G401 (cell line): ENCODE results near the gene MLLT6. TPM values are rescaled to one million over a fixed set of nuclear protein-coding genes. Genes with fewer than 3 reads are reported as not detected.

Experiments used
- DNase-seq: peaks from one replicate; pipeline ENCODE4 v3.0.0-alpha.2; 2015; ENCODE audit warnings: low spot score
- in situ Hi-C: cut with HindIII; loops from 2 replicates; pipeline ENCODE4 v1.10.0; 2016; ENCODE audit warnings: low sequenced_read_pairs, mixed read lengths
- total RNA-seq: library from RNA; depleted of rRNA; stranded (reverse); fragments of >200 nt; shearing (Covaris generic); gene quantifications from 2 replicates; pipeline ENCODE4 v1.2.3, GENCODE V29; 2014

The MLLT6 gene
- total RNA-seq, 1 experiment from 2014 or later: 30.6 TPM

GRCh38 chr17:38733982-38734973 lies 29.2 kb downstream of the MLLT6 start:
- in situ Hi-C loops: no loop called here
- DNase-seq: peak; percentile 50

DNA sequence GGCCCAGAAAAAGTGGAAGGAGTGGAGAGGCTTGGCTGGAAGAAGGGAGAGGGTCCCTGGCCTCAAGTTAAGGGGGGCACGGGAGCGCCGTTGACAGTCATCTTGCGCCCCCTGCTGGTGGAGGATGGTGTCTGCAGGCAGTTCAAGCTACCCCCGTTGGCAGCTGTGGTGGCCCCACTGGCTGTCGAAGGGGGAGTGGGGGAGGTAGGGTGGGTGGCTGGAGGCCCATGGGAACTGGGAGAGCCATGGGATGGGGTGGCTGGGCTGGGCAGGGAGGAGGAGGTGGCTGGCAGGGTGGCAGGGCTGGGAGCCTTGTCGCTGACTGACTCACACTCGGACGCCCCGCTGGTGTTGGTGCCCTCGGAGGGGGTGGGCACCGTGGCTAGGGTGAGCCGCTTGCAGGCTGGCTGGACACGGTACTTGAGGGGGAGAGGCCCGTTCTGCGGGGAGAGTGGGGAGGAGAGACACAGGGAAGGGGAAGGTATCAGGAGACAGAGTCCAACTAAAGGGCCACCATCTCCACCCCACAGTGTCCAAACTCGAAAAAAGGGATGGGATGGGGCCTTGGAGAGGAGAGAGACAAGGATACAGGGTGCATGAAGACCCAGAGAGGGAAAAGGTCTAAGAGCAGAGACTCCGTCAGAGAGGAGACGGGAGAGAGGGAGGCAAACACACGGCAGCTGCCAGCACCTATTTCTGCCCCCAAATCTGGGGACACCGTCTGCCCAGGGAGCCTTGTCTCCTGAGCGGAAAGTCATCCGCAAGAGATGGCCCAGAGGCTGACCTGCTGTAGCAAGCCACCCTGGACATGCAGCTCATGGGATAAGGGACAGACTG lies 30.3 kb downstream of the MLLT6 start:
- in situ Hi-C loops: no loop called here
- DNase-seq: peak; percentile 51

- in situ Hi-C loops: no loop called here
- DNase-seq: no peak
Measured at GRCh38 chr17:38738007-38738662, 33.1 kb downstream of the MLLT6 start.

DNA sequence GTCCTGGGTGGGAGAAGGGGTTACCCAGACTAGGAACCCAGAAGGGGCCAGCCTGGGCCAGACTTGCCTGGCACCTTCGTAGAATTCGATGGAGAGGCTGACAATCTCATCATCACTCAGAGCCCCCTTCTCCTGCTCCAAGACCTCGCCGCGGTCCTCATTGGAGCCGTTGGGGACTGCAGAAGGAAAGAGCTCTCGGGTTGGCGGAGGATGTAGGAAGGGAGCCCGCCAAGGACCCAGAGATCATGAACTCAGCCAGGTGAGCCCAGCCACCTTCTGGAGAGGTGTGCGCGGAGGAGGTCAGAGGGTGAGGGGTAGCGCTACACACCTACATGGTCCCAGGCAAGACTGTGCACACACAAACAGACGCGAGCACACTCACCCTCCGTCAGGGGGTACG lies 33.6 kb downstream of the MLLT6 start:
- DNase-seq: peak; percentile 0
- in situ Hi-C loops: no loop called here

- no peak for DNase-seq
- in situ Hi-C loops: no loop called here
Measured at GRCh38 chr17:38739305-38739704, 34.2 kb downstream of the MLLT6 start.

- in situ Hi-C loops: no loop called here
- DNase-seq: no peak
Measured at GRCh38 chr17:38740044-38740443, 35.0 kb downstream of the MLLT6 start.

GRCh38 chr17:38740806-38741205 lies 35.7 kb downstream of the MLLT6 start:
- DNase-seq: peak; percentile 0
- in situ Hi-C loops: no loop called here

DNA sequence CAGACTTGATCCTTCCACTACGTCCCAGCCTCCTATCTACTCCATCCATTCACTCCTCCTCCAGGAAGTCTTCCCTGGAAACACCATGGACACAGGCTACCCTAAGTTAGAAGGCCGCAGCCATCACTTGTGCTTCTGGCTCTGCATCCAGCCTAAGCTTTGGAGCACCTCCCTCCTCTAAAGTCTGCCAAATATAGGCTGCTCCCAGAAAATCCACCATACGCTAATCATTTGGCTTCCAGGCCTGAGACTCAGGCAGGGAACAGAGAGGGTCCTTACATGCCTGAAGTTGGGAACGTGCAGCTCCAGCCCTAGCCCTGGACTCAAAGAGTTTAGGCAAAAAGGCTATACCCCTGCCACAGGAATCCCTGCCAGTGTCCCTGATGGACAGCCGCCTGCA lies 36.4 kb downstream of the MLLT6 start:
- DNase-seq: no peak
- in situ Hi-C loops: no loop called here

GRCh38 chr17:38741921-38742410 lies 36.9 kb downstream of the MLLT6 start:
- in situ Hi-C loops: no loop called here
- peak; percentile 66 for DNase-seq

DNA sequence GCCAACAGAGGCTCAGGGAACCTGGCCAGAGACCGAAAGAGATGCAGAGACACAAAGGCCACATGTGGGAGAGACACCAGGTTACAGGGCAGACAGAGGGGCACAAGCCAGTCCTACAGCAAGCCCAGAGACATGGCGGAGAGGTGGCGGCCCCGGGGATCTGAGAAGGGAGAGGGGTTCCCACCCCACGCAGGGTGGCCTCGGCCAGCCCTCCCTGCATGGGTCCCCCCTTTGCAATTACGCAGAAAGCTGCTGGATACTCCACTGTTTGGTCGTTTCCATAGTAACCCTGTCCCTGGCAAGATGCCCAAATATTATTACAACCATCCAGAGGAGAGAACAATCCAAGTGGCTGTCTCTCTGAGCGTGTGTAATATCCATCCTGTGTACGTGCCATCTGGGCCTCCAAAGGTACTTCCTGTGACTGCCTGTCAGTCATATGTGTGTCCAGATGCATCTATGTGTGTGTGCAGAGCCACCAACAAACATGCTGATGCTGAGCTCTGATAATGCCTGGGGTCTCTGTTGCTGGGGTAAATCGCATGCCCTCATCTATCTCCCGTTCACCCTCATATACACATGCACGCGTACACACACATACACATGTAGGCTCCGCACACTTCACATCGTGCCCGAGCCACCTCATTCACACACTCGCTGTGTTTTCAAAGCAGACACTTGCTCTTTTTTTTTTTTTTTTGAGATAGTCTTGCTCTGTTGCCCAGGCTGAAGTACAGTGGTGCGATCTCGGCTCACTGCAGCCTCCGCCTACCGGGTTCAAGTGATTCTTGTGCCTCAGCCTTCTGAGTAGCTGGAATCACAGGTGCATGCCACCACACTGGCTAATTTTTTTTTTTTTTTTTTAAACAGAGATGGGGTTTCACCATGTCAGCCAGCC lies 37.6 kb downstream of the MLLT6 start:
- DNase-seq: peak; percentile 89
- in situ Hi-C loops: no loop called here

DNA sequence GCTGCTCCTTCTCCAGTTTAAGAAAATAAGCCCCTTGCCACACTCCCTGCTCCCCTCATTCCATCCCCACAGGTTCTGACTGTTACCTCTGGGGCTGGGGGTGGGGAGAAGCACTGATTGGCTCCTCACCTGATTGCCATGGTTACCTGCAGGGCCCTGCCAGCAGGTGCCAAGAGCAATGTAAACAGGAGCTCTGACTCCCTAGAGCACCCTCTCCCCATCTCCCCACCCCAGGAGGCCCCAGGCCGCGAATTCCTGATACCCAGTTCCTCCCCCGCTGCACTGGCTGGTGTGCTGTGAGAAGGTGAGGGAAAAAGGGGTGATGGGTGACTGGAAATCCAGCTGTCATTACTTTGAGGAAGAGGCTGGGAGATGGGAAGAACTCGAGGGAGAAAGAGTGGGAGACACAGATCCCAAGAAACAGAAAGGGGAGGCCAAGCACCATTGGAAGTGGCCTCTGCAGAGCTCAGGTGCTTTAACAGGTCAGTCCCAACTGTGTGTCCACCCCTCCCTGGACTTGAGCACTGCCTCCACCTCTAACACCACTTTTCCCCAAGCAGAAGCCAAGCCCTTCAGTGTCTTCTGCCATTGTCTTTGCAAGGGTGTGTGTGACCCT lies 38.6 kb downstream of the MLLT6 start:
- in situ Hi-C loops: no loop called here
- peak; percentile 22 for DNase-seq

DNA sequence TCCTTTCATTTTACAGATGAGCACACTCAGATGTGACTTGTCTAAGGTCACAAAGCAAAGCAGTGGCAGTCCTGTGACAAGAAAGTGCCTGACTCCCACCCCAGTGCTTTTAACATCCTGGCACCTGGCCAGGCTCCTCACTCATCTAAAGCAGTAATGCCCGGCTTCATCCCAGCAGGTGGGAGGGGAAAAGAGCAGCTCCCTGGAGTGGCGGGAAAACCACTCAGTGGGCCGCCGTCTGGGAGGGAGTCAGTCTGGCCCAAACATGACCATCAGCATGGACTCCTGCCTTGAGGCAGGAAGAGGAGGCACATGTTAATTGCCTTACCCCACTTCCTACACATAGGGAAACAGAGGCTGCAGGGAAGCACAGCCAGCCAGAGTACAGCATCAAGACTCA lies 40.5 kb downstream of the MLLT6 start:
- in situ Hi-C loops: no loop called here
- DNase-seq: peak; percentile 19

- in situ Hi-C loops: no loop called here
- no peak for DNase-seq
Measured at GRCh38 chr17:38746004-38746848, 41.2 kb downstream of the MLLT6 start.

DNA sequence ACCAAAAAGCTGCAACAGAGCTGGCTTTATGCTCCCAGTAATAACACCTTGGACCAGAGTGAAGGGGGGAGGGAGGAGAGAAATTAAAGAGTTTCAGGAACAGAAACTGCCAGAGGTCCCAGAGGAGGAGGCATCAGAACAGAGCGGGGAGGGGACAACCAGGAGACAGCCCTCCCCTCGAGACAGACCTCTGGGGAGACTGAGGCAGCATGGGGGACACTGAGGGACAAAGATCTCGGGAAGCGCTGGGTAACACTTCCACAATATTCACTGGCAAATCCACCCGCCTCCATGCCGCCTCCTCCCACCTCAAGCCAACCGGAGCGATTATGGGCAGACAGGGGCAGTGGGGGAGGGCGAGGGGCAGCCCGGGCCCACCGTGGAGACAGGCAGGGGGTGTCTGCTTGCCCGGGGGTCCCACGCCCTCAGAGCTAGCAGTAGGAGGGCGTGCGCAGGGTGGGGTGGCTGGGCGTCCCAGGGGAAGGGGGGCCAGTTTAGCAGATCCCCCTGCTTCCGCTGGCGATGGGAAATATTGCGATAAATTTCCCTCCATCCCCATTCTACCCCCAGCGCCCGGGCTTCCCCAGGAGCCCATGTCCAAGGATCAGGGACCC lies 41.9 kb downstream of the MLLT6 start:
- DNase-seq: no peak

DNA sequence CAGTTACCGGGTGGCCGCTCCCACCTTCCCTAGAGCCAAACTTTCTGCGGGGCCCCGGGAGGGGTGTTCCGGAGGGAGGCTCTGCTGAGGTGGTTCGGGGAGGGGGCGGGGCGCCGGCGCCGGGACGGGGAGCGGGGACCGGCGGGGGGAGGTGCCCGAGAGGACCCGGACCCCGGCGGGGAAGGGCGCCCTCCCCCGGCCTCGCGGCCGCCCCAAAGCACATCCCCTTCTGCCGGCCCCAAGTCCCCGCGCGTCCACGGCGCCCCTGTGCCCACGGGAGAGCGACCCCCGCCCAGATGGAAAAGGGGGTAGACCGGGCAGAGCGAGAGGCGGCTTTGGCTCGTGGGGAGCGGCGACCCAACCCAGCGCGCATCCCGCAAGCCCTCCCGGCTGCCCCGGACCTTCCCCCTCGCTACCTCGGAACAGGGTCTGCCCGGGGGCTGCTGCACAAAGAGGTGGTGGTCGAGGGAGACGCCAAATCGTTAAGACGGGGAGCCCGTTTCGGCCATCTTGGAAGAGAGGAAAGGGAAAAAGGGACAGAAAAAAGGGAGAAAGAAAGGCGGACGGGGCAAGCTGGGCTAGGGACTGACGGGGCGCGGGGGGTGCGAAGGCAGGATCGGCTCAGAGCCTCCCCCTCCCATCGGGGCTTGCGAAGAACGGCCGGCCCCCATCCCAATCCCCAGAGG lies 42.5 kb downstream of the MLLT6 start:
- in situ Hi-C loops: no loop called here
- peak; percentile 29 for DNase-seq

More for the DNA sequence above, 41.9 kb downstream of the MLLT6 start:
- in situ Hi-C loops: no loop called here
